IPS-NIHi7 (cell line): ENCODE measurements around the gene FILIP1L.

Source experiments
- DNase-seq: peaks from one replicate; pipeline ENCODE4 v3.0.0; 2012; ENCODE audit warnings: mixed read lengths; ENCODE audit errors: extremely low spot score

The FILIP1L gene

GRCh38 chr3:99974989-99975388 is 139.3 kb downstream of the FILIP1L start:
- no peak for DNase-seq

- no peak for DNase-seq
Observed at GRCh38 chr3:99972380-99973104, 141.8 kb downstream of the FILIP1L start.

GRCh38 chr3:99971761-99972160 is 142.5 kb downstream of the FILIP1L start:
- DNase-seq: no peak

- no peak for DNase-seq
Observed at GRCh38 chr3:99970198-99970597, 144.1 kb downstream of the FILIP1L start.

- DNase-seq: no peak
Observed at GRCh38 chr3:99969136-99969535, 145.2 kb downstream of the FILIP1L start.

GRCh38 chr3:99967796-99968195 is 146.5 kb downstream of the FILIP1L start:
- no peak for DNase-seq

GRCh38 chr3:99966662-99967416 is 147.5 kb downstream of the FILIP1L start:
- no peak for DNase-seq

GRCh38 chr3:99965681-99966408 is 148.5 kb downstream of the FILIP1L start:
- no peak for DNase-seq

GRCh38 chr3:99965077-99965476 is 149.2 kb downstream of the FILIP1L start:
- no peak for DNase-seq

GRCh38 chr3:99962703-99963102 is 151.6 kb downstream of the FILIP1L start:
- no peak for DNase-seq

- no peak for DNase-seq
Observed at GRCh38 chr3:99961756-99962515, 152.4 kb downstream of the FILIP1L start.

- no peak for DNase-seq
Observed at GRCh38 chr3:99960941-99961340, 153.4 kb downstream of the FILIP1L start.

- DNase-seq: no peak
Observed at GRCh38 chr3:99960123-99960878, 154.0 kb downstream of the FILIP1L start.

GRCh38 chr3:99958222-99958912 is 155.9 kb downstream of the FILIP1L start:
- DNase-seq: no peak

- no peak for DNase-seq
Observed at GRCh38 chr3:99957151-99957796, 157.0 kb downstream of the FILIP1L start.

- DNase-seq: no peak
Observed at GRCh38 chr3:99955773-99956562, 158.3 kb downstream of the FILIP1L start.

GRCh38 chr3:99954914-99955644 is 159.2 kb downstream of the FILIP1L start:
- DNase-seq: no peak

GRCh38 chr3:99953596-99953995 is 160.7 kb downstream of the FILIP1L start:
- no peak for DNase-seq
